Gastroesophageal sphincter (tissue), 3 donors: ENCODE results near the gene FAM72A.
"Not testable (repeated sequence)": the region's sequence is repeated elsewhere in the genome, so short reads cannot be mapped to it uniquely, and the experiment has no call there.

Experiments
- CTCF ChIP-seq, 4 experiments: fragments of 200-600 bp in 2 of 4; fragments of 450-650 bp in 2 of 4; sonication (generic) in 1 of 4; IDR thresholded peaks; one replicate each; pipeline ENCODE4 v1.5.1; 2017 to 2019; ENCODE audit warnings: antibody characterized with exemption in 4 of 4, mild to moderate bottlenecking in 2 of 4, moderate library complexity in 2 of 4
- EP300 ChIP-seq: sonication (generic); formaldehyde crosslinking; IDR thresholded peaks from one replicate; pipeline ENCODE4 v1.6.1; 2017; ENCODE audit warnings: antibody characterized with exemption, mild to moderate bottlenecking
- POLR2A ChIP-seq, 2 donors: fragments of 450-650 bp; IDR thresholded peaks; one replicate each; pipeline ENCODE4 v1.6.1; 2017; ENCODE audit warnings: antibody characterized with exemption in 2 of 2, mild to moderate bottlenecking in 2 of 2, moderate library complexity in 1 of 2

- TF ChIP-seq CTCF (IDR thresholded peaks at IDR 0.05); POLR2A (IDR thresholded peaks at IDR 0.05); EP300: not testable (repeated sequence)
These were observed 17.8 kb upstream of the FAM72A start for GRCh38 chr1:206220332-206221000.
